HL-60 (cell line): Measurements from ENCODE around the gene TNRC6C.

Source experiments
- GABPA ChIP-seq: IDR thresholded peaks from 2 replicates; pipeline ENCODE4 v1.6.1; 2012; ENCODE audit warnings: low read depth
- POLR2AphosphoS5 ChIP-seq: IDR thresholded peaks from 2 replicates; pipeline ENCODE4 v1.6.1; 2012; ENCODE audit warnings: low read depth
- SPI1 ChIP-seq: IDR thresholded peaks from 2 replicates; pipeline ENCODE4 v1.6.1; 2012; ENCODE audit warnings: low read depth, mild to moderate bottlenecking, borderline replicate concordance
- TF ChIP-seq, protein P1 (sequence below): IDR thresholded peaks from 2 replicates; pipeline ENCODE4 v1.6.1; 2012; ENCODE audit warnings: low read depth; ENCODE audit not compliant: insufficient replicate concordance
- TF ChIP-seq, protein P2 (sequence below): IDR thresholded peaks from one replicate; pipeline ENCODE4 v1.5.1; 2011; ENCODE audit warnings: low read length, control low read depth, inconsistent platforms; ENCODE audit not compliant: insufficient read depth

DNA sequence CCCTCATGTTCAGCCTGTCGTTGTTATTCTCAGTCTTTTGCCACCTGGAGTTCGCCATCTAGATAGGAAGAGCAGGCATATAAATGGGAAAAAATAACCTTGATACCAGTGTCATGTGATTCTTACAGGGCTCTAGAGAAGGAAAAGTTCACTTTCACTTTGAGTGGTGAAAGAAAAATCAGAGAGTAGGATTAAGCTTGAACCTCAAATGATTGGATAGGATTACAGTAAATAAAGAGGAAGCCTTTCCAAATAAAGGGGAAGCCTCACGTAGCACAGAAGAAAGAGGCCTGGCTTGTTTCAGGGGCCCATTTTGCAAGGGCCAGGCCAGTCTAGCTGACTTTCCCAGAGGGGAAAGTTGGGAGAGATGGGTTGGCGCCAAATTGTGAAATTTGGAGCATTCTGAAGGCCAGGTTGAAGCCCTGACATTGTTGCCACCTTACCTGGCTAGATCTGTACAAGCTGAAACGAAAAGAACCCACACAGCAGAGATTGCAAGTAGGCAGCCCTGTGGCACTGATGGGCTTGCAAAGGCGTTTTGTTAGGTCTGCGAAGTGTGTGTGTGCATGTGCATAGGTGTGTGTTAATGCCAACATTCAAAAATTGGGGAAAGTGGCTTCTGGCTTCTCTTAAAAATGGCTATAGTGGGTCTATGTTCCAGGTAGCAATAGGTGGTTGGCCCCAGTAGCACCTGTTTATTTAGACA lies 131.2 kb downstream of the TNRC6C start:
- TF ChIP-seq, protein P1, sequence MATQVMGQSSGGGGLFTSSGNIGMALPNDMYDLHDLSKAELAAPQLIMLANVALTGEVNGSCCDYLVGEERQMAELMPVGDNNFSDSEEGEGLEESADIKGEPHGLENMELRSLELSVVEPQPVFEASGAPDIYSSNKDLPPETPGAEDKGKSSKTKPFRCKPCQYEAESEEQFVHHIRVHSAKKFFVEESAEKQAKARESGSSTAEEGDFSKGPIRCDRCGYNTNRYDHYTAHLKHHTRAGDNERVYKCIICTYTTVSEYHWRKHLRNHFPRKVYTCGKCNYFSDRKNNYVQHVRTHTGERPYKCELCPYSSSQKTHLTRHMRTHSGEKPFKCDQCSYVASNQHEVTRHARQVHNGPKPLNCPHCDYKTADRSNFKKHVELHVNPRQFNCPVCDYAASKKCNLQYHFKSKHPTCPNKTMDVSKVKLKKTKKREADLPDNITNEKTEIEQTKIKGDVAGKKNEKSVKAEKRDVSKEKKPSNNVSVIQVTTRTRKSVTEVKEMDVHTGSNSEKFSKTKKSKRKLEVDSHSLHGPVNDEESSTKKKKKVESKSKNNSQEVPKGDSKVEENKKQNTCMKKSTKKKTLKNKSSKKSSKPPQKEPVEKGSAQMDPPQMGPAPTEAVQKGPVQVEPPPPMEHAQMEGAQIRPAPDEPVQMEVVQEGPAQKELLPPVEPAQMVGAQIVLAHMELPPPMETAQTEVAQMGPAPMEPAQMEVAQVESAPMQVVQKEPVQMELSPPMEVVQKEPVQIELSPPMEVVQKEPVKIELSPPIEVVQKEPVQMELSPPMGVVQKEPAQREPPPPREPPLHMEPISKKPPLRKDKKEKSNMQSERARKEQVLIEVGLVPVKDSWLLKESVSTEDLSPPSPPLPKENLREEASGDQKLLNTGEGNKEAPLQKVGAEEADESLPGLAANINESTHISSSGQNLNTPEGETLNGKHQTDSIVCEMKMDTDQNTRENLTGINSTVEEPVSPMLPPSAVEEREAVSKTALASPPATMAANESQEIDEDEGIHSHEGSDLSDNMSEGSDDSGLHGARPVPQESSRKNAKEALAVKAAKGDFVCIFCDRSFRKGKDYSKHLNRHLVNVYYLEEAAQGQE: no peak
- TF ChIP-seq, protein P2, sequence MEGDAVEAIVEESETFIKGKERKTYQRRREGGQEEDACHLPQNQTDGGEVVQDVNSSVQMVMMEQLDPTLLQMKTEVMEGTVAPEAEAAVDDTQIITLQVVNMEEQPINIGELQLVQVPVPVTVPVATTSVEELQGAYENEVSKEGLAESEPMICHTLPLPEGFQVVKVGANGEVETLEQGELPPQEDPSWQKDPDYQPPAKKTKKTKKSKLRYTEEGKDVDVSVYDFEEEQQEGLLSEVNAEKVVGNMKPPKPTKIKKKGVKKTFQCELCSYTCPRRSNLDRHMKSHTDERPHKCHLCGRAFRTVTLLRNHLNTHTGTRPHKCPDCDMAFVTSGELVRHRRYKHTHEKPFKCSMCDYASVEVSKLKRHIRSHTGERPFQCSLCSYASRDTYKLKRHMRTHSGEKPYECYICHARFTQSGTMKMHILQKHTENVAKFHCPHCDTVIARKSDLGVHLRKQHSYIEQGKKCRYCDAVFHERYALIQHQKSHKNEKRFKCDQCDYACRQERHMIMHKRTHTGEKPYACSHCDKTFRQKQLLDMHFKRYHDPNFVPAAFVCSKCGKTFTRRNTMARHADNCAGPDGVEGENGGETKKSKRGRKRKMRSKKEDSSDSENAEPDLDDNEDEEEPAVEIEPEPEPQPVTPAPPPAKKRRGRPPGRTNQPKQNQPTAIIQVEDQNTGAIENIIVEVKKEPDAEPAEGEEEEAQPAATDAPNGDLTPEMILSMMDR: no peak
- TF ChIP-seq GABPA: no peak
- no peak for TF ChIP-seq POLR2AphosphoS5
- peak; percentile 94 for TF ChIP-seq SPI1
